ENCODE results near the gene PCSK6.

PCSK6 gene

DNA sequence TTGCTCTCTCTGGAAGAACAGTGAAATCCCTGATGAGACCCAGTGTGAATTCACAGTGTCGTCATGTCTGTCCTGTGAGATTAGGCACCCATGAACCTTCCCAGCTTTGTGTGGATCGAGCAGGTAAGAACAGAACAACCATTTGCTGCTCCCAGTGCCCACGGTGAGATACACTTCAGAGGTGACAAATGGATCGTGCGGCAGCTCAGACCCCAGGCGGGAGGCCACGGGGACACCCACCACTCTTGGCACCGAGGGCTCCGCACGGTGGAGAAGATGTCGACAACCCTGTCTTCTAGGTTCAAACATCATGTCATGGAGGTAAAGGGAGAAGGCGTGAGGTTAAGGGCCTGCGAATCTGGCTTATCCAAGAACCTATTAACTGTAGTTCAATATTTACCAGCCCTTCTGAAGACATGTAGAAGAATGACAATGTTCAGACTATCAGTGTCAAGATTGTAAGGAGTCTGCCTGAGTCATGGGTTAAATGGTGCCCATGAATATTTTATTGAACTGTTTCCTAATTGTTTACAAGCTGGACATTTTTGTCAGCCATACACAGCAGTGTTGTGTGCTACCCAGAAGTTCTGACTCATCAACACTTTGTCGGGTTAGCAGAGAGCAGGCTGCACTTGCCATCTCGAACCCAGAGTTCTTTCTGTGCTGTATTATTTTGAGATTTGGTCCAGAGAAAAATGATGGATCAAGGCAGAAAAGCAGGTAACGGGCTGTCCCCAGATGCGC, 15.5 kb upstream of the PCSK6 start:
- Histone ChIP-seq H3K27me3 (replicated peaks; ENCODE audit: control insufficient read depth, insufficient read depth, low read length) (no peaks in the 10 kb centered on the region), H3K36me3 (ENCODE audit: control insufficient read depth, insufficient read depth, low read length) (no peaks in the 10 kb centered on the region), H3K4me3 (replicated peaks; ENCODE audit: low read depth, low read length) (no peak overlapping the region)
- TF ChIP-seq, protein P1, sequence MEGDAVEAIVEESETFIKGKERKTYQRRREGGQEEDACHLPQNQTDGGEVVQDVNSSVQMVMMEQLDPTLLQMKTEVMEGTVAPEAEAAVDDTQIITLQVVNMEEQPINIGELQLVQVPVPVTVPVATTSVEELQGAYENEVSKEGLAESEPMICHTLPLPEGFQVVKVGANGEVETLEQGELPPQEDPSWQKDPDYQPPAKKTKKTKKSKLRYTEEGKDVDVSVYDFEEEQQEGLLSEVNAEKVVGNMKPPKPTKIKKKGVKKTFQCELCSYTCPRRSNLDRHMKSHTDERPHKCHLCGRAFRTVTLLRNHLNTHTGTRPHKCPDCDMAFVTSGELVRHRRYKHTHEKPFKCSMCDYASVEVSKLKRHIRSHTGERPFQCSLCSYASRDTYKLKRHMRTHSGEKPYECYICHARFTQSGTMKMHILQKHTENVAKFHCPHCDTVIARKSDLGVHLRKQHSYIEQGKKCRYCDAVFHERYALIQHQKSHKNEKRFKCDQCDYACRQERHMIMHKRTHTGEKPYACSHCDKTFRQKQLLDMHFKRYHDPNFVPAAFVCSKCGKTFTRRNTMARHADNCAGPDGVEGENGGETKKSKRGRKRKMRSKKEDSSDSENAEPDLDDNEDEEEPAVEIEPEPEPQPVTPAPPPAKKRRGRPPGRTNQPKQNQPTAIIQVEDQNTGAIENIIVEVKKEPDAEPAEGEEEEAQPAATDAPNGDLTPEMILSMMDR (IDR thresholded peaks at IDR 0.05; ENCODE audit: insufficient read depth, low read length, poor library complexity, severe bottlenecking) = no peak
- no peak for DNase-seq (ENCODE audit: extremely low read depth, insufficient read length)

DNA sequence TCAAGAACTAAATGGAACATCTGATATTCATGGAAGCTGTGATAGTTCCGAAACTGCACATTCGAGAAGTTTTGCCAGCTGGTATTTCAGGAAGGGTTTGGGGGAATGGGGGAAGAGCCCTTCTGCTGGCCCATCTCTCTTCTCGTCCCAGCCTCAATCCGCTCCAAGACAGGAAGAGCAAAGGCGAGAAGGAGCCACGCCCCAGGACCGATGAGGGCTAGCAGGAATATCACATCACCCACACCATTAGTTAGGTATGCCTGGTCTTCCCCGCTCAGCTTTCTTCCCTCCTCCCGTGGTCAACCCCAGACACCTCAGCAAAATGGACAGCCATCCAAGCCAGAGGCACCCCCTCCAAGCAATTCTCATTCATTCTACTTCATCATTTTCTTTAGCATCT, 14.9 kb upstream of the PCSK6 start:
- H3K36me3 ChIP-seq (ENCODE audit: control insufficient read depth, insufficient read depth, low read length) = no peaks in the 10 kb centered on the region
- TF ChIP-seq, protein P1 (IDR thresholded peaks at IDR 0.05; ENCODE audit: insufficient read depth, low read length, poor library complexity, severe bottlenecking) = no peak
- H3K27me3 ChIP-seq (replicated peaks; ENCODE audit: control insufficient read depth, insufficient read depth, low read length) = no peaks in the 10 kb centered on the region
- no peak overlapping the region for H3K4me3 ChIP-seq (replicated peaks; ENCODE audit: low read depth, low read length)
- DNase-seq (ENCODE audit: extremely low read depth, insufficient read length) = no peak

DNA sequence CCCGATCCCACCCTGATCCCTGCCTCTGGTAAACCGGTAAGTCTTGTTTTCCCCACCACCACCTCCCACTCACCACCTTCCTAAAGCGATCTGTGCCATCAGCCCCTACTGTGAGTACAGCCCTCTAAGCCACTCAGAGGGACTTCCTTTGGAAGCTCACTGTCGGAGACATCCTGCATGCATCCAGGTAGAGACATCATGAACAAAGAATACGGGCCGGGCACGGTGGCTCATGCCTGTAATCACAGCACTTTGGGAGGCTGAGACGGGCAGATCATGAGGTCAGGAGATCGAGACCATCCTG, 13.7 kb upstream of the PCSK6 start:
- Histone ChIP-seq H3K36me3 (ENCODE audit: control insufficient read depth, insufficient read depth, low read length) (no peaks in the 10 kb centered on the region), H3K27me3 (replicated peaks; ENCODE audit: control insufficient read depth, insufficient read depth, low read length) (no peaks in the 10 kb centered on the region), H3K4me3 (replicated peaks; ENCODE audit: low read depth, low read length) (no peak overlapping the region)
- TF ChIP-seq, protein P1 (IDR thresholded peaks at IDR 0.05; ENCODE audit: insufficient read depth, low read length, poor library complexity, severe bottlenecking) = no peak
- no peak for DNase-seq (ENCODE audit: extremely low read depth, insufficient read length)

DNA sequence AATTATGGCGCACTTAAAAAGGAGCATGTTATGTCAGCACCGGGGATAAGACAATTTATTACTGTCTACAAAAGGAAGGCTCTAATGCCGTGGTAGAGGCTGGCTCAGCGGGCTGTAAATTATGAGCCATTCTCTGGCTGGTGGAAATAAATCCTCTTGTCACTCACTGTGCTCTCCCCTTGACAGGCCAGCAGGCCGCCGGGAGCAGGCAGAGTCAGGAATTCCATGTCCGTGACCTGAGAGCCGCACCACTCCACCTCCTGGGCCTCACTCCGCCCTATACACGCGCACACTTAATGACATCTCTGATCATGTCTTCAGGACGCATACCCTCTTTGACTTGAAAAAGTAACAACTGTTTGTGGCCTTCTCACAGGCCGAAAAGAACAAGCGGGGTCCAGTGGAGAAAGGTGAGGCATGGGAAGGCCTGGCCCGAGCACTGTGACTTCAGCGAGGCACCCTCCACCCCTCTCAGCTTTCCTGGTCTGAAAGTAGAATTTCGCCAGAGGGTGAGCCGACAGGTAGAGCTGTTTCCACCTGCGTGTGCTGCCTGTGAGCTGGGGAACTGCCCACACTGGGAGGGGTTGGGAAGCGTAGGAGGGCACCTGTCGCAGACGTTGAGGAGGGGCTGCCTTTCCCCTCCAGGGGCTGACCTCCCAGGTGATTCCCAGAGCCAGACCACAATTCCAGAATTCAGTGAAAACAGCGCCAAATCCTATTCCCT, 13.2 kb upstream of the PCSK6 start:
- no peaks in the 10 kb centered on the region for H3K27me3 ChIP-seq (replicated peaks; ENCODE audit: control insufficient read depth, insufficient read depth, low read length)
- TF ChIP-seq, protein P1 (IDR thresholded peaks at IDR 0.05; ENCODE audit: insufficient read depth, low read length, poor library complexity, severe bottlenecking) = no peak
- no peak for DNase-seq (ENCODE audit: extremely low read depth, insufficient read length)
- no peak overlapping the region for H3K4me3 ChIP-seq (replicated peaks; ENCODE audit: low read depth, low read length)
- H3K36me3 ChIP-seq (ENCODE audit: control insufficient read depth, insufficient read depth, low read length) = no peaks in the 10 kb centered on the region

DNA sequence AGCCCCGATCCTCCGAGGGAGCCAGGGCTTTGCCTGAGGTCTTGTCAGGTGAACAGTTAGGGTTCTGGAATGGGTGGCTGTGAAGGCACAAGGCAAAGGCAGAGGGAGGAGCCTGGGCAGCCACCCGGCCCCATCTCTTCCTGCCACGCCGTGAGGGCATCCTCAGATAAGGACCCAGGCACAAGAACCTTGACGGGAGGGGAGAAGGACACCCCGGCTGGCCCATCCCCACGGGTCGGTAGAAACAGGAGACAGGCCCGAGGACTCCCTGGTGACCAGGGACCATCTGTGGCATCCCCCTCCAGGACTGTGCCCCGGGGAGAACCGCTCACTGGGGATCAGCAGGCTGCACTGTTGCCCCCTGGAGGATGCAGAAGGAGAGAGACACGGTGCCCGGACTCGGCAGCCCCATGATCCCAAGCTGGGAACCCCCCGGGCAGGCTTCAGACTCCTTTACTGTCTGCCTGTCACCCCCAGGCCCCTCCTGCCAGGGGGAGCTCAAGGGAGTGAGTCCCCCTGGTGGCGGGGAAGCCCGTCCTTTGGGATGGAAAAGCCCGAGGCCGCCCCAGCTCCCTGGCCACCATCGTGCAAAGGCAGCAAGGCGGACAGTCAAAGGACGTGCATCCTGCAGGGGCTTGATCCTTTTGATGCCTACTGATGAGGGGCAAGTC, 12.3 kb upstream of the PCSK6 start:
- peak; percentile 40 for DNase-seq (ENCODE audit: extremely low read depth, insufficient read length)
- TF ChIP-seq, protein P1 (IDR thresholded peaks at IDR 0.05; ENCODE audit: insufficient read depth, low read length, poor library complexity, severe bottlenecking) = peak; percentile 77
- no peak overlapping the region for H3K4me3 ChIP-seq (replicated peaks; ENCODE audit: low read depth, low read length)
- H3K36me3 ChIP-seq (ENCODE audit: control insufficient read depth, insufficient read depth, low read length) = no peaks in the 10 kb centered on the region
- no peaks in the 10 kb centered on the region; the same call in 1 of the 2 replicates for H3K27me3 ChIP-seq (replicated peaks; ENCODE audit: control insufficient read depth, insufficient read depth, low read length)

All from GM06990 (cell line).